WTC11 (cell line): Measurements from ENCODE around the gene SPATA9. TPM values are rescaled to one million over a fixed set of nuclear protein-coding genes. Genes with fewer than 3 reads are reported as not detected.

Source experiments
- ATAC-seq: fragments of 200-7000 bp; cut with Tn5 transposase; 2 replicates; pipeline ENCODE4 v1.10.0; 2021; ENCODE audit warnings: mild to moderate bottlenecking, moderate library complexity
- CTCF ChIA-PET: fragments of 300-600 bp; sonication (Branson Sonifier 250); formaldehyde crosslinking; loops from one replicate; lab custom pipeline; 2021; ENCODE audit warnings: antibody characterized with exemption; lab: Charles Lee
- POLR2A ChIA-PET: fragments of 350-600 bp; sonication (Branson Sonifier 250); formaldehyde crosslinking; loops from one replicate; lab custom pipeline; 2021; ENCODE audit warnings: antibody characterized with exemption; lab: Charles Lee
- DNase-seq: peaks from one replicate; pipeline ENCODE4 v3.0.0; 2021; ENCODE audit warnings: low spot score
- H3K27ac Mint-ChIP-seq: 2 replicates; pipeline ENCODE4 v1.8.0; 2021; ENCODE audit warnings: mixed read lengths
- H3K27me3 Mint-ChIP-seq: 2 replicates; pipeline ENCODE4 v1.8.0; 2021; ENCODE audit warnings: low read depth, mild to moderate bottlenecking, moderate library complexity, mixed read lengths
- H3K36me3 Mint-ChIP-seq: 2 replicates; pipeline ENCODE4 v1.8.0; 2021; ENCODE audit warnings: mixed read lengths
- H3K4me1 Mint-ChIP-seq: 2 replicates; pipeline ENCODE4 v1.8.0; 2022; ENCODE audit warnings: mixed read lengths
- H3K4me3 Mint-ChIP-seq: 2 replicates; pipeline ENCODE4 v1.8.0; 2021; ENCODE audit warnings: mild to moderate bottlenecking, moderate library complexity, mixed read lengths
- H3K9me3 Mint-ChIP-seq: 2 replicates; pipeline ENCODE4 v1.8.0; 2021; ENCODE audit warnings: mixed read lengths
- CREM ChIP-seq: sonication (generic); formaldehyde crosslinking; IDR thresholded peaks from 2 replicates; pipeline ENCODE4 v1.8.1; 2022; ENCODE audit warnings: mild to moderate bottlenecking, missing genetic modification reagents, moderate library complexity
- E2F5 ChIP-seq: sonication (generic); formaldehyde crosslinking; IDR thresholded peaks from 2 replicates; pipeline ENCODE4 v1.8.1; 2022; ENCODE audit warnings: mild to moderate bottlenecking, moderate library complexity, missing genetic modification reagents
- ETV6 ChIP-seq: sonication (generic); formaldehyde crosslinking; IDR thresholded peaks from 2 replicates; pipeline ENCODE4 v1.8.1; 2022; ENCODE audit warnings: mild to moderate bottlenecking, missing genetic modification reagents
- ZNF121 ChIP-seq: sonication (generic); formaldehyde crosslinking; IDR thresholded peaks from 2 replicates; pipeline ENCODE4 v1.8.0; 2023; ENCODE audit warnings: missing genetic modification reagents
- ZNF263 ChIP-seq: sonication (generic); formaldehyde crosslinking; IDR thresholded peaks from 2 replicates; pipeline ENCODE4 v1.8.1; 2022; ENCODE audit warnings: low read depth, mild to moderate bottlenecking, moderate library complexity, missing genetic modification reagents
- ZNF396 ChIP-seq: fragments of 250-450 bp; sonication (Bioruptor Pico); IDR thresholded peaks from 2 replicates; pipeline ENCODE4 v1.8.0; 2021; ENCODE audit warnings: mild to moderate bottlenecking, moderate library complexity, borderline replicate concordance
- ZNF423 ChIP-seq: fragments of 250-450 bp; sonication (Bioruptor Pico); IDR thresholded peaks from 2 replicates; pipeline ENCODE4 v2.1.2; 2022; ENCODE audit warnings: mild to moderate bottlenecking, moderate library complexity
- total RNA-seq: library from RNA; stranded (reverse); gene quantifications from 3 replicates; pipeline ENCODE4 v1.2.3, GENCODE V29; 2021
- TF ChIP-seq, protein P1 (sequence below): sonication (generic); formaldehyde crosslinking; conservative IDR thresholded peaks from 2 replicates; pipeline ENCODE4 v1.8.1; 2023; ENCODE audit warnings: mild to moderate bottlenecking, low read depth, missing genetic modification reagents, moderate library complexity
- TF ChIP-seq, protein P2 (sequence below): sonication (generic); formaldehyde crosslinking; IDR thresholded peaks from 2 replicates; pipeline ENCODE4 v1.8.0; 2022; ENCODE audit warnings: mild to moderate bottlenecking, missing genetic modification reagents
- TF ChIP-seq, protein P3 (sequence below): fragments of 250-450 bp; sonication (Bioruptor Pico); IDR thresholded peaks from 2 replicates; pipeline ENCODE4 v1.9.0; 2021; ENCODE audit warnings: mild to moderate bottlenecking, borderline replicate concordance
- TF ChIP-seq, protein P4 (sequence below): sonication (generic); formaldehyde crosslinking; IDR thresholded peaks from 2 replicates; pipeline ENCODE4 v1.8.1; 2023; ENCODE audit warnings: mild to moderate bottlenecking, missing genetic modification reagents, borderline replicate concordance
- TF ChIP-seq, protein P5 (sequence below): sonication (generic); formaldehyde crosslinking; IDR thresholded peaks from 2 replicates; pipeline ENCODE4 v1.8.1; 2023; ENCODE audit warnings: mild to moderate bottlenecking, missing genetic modification reagents

SPATA9 gene
- total RNA-seq, 1 experiment from 2014 or later, result not detected

DNA sequence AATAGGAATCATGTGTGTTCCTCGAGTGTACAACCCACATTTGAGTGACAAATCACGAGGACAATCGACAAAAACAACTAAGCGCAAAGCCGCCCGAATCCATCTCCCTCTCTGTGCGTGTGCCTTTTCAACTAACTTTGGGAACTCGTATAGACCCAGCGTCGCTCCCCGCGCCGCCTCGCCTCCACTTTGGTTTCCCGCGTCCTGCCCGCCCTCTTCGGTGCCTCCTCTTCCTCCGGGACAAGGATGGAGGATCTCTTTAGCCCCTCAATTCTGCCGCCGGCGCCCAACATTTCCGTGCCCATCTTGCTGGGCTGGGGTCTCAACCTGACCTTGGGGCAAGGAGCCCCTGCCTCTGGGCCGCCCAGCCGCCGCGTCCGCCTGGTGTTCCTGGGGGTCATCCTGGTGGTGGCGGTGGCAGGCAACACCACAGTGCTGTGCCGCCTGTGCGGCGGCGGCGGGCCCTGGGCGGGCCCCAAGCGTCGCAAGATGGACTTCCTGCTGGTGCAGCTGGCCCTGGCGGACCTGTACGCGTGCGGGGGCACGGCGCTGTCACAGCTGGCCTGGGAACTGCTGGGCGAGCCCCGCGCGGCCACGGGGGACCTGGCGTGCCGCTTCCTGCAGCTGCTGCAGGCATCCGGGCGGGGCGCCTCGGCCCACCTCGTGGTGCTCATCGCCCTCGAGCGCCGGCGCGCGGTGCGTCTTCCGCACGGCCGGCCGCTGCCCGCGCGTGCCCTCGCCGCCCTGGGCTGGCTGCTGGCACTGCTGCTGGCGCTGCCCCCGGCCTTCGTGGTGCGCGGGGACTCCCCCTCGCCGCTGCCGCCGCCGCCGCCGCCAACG is 62.5 kb downstream of the SPATA9 start, which contains the start of gene GPR150 (continued):
- TF ChIP-seq, protein P1, sequence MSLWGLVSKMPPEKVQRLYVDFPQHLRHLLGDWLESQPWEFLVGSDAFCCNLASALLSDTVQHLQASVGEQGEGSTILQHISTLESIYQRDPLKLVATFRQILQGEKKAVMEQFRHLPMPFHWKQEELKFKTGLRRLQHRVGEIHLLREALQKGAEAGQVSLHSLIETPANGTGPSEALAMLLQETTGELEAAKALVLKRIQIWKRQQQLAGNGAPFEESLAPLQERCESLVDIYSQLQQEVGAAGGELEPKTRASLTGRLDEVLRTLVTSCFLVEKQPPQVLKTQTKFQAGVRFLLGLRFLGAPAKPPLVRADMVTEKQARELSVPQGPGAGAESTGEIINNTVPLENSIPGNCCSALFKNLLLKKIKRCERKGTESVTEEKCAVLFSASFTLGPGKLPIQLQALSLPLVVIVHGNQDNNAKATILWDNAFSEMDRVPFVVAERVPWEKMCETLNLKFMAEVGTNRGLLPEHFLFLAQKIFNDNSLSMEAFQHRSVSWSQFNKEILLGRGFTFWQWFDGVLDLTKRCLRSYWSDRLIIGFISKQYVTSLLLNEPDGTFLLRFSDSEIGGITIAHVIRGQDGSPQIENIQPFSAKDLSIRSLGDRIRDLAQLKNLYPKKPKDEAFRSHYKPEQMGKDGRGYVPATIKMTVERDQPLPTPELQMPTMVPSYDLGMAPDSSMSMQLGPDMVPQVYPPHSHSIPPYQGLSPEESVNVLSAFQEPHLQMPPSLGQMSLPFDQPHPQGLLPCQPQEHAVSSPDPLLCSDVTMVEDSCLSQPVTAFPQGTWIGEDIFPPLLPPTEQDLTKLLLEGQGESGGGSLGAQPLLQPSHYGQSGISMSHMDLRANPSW (CRISPR knock-in tag), result 0 out of 2 replicates have a peak, but pooled peaks have one; percentile 22
- TF ChIP-seq, protein P2, sequence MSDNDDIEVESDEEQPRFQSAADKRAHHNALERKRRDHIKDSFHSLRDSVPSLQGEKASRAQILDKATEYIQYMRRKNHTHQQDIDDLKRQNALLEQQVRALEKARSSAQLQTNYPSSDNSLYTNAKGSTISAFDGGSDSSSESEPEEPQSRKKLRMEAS, result peak; percentile 70
- TF ChIP-seq, protein P3, sequence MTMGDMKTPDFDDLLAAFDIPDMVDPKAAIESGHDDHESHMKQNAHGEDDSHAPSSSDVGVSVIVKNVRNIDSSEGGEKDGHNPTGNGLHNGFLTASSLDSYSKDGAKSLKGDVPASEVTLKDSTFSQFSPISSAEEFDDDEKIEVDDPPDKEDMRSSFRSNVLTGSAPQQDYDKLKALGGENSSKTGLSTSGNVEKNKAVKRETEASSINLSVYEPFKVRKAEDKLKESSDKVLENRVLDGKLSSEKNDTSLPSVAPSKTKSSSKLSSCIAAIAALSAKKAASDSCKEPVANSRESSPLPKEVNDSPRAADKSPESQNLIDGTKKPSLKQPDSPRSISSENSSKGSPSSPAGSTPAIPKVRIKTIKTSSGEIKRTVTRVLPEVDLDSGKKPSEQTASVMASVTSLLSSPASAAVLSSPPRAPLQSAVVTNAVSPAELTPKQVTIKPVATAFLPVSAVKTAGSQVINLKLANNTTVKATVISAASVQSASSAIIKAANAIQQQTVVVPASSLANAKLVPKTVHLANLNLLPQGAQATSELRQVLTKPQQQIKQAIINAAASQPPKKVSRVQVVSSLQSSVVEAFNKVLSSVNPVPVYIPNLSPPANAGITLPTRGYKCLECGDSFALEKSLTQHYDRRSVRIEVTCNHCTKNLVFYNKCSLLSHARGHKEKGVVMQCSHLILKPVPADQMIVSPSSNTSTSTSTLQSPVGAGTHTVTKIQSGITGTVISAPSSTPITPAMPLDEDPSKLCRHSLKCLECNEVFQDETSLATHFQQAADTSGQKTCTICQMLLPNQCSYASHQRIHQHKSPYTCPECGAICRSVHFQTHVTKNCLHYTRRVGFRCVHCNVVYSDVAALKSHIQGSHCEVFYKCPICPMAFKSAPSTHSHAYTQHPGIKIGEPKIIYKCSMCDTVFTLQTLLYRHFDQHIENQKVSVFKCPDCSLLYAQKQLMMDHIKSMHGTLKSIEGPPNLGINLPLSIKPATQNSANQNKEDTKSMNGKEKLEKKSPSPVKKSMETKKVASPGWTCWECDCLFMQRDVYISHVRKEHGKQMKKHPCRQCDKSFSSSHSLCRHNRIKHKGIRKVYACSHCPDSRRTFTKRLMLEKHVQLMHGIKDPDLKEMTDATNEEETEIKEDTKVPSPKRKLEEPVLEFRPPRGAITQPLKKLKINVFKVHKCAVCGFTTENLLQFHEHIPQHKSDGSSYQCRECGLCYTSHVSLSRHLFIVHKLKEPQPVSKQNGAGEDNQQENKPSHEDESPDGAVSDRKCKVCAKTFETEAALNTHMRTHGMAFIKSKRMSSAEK, result no peak
- no peak for TF ChIP-seq ZNF396
- TF ChIP-seq ETV6, result peak; percentile 39; the same call in 1 of the 2 replicates
- no peak for TF ChIP-seq ZNF121 (CRISPR knock-in tag)
- TF ChIP-seq E2F5, result peak; percentile 69; the same call in 1 of the 2 replicates
- TF ChIP-seq, protein P4, sequence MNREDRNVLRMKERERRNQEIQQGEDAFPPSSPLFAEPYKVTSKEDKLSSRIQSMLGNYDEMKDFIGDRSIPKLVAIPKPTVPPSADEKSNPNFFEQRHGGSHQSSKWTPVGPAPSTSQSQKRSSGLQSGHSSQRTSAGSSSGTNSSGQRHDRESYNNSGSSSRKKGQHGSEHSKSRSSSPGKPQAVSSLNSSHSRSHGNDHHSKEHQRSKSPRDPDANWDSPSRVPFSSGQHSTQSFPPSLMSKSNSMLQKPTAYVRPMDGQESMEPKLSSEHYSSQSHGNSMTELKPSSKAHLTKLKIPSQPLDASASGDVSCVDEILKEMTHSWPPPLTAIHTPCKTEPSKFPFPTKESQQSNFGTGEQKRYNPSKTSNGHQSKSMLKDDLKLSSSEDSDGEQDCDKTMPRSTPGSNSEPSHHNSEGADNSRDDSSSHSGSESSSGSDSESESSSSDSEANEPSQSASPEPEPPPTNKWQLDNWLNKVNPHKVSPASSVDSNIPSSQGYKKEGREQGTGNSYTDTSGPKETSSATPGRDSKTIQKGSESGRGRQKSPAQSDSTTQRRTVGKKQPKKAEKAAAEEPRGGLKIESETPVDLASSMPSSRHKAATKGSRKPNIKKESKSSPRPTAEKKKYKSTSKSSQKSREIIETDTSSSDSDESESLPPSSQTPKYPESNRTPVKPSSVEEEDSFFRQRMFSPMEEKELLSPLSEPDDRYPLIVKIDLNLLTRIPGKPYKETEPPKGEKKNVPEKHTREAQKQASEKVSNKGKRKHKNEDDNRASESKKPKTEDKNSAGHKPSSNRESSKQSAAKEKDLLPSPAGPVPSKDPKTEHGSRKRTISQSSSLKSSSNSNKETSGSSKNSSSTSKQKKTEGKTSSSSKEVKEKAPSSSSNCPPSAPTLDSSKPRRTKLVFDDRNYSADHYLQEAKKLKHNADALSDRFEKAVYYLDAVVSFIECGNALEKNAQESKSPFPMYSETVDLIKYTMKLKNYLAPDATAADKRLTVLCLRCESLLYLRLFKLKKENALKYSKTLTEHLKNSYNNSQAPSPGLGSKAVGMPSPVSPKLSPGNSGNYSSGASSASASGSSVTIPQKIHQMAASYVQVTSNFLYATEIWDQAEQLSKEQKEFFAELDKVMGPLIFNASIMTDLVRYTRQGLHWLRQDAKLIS (CRISPR knock-in tag), result 0 out of 2 replicates have a peak, but pooled peaks have one; percentile 64
- TF ChIP-seq CREM, result peak; percentile 13; the same call in 1 of the 2 replicates

DNA sequence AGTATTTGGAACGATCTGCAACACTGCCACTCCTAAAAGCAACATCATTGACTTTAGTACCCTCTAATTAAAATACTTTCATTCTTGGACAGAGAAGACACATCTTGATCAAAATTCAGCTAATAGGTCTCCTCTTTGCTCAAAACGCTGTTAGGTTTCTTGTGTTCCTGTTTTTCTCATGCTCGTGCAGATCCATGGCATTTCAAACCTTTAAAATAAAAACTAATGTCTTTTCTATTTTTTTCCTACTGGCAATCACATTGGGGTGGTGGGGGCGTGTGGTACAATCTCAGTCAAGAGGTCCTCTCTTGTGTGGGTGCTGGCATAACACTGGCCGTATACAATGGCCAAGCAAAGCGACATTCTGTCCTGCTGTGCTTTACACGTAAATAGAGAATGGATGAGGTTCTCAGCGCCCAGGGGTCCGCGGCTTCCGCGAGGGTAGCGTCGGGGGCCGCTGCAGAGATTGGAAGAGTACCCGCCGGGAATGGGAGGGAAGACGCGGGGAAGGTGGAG is 63.2 kb downstream of the SPATA9 start:
- peaks cover 8% of the 10 kb centered on the region for H3K9me3 Mint-ChIP-seq
- H3K36me3 Mint-ChIP-seq, result peaks cover 3% of the 10 kb centered on the region; the same call in 1 of the 2 replicates
- ChIA-PET POLR2A (no interaction called here), CTCF (no interaction called here)
- ATAC-seq (peak; percentile 6), DNase-seq (no peak)
- peaks cover 64% of the 10 kb centered on the region for H3K27me3 Mint-ChIP-seq
- peak; percentile 54 for TF ChIP-seq ZNF423 (CRISPR knock-in tag)
- no peak for TF ChIP-seq ZNF263
- TF ChIP-seq, protein P5, sequence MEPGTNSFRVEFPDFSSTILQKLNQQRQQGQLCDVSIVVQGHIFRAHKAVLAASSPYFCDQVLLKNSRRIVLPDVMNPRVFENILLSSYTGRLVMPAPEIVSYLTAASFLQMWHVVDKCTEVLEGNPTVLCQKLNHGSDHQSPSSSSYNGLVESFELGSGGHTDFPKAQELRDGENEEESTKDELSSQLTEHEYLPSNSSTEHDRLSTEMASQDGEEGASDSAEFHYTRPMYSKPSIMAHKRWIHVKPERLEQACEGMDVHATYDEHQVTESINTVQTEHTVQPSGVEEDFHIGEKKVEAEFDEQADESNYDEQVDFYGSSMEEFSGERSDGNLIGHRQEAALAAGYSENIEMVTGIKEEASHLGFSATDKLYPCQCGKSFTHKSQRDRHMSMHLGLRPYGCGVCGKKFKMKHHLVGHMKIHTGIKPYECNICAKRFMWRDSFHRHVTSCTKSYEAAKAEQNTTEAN, result 0 out of 2 replicates have a peak, but pooled peaks have one; percentile 12
- H3K4me3 Mint-ChIP-seq, result peak overlapping the region; percentile 80
- H3K4me1 Mint-ChIP-seq, result peaks cover 18% of the 10 kb centered on the region
- H3K27ac Mint-ChIP-seq, result no peak overlapping the region
